ENCODE results near the gene SEC63. TPM values are rescaled to one million over a fixed set of nuclear protein-coding genes. Genes with fewer than 3 reads are reported as not detected.
"Not testable (repeated sequence)": the region's sequence is repeated elsewhere in the genome, so short reads cannot be mapped to it uniquely, and the experiment has no call there.

Gene SEC63
- 10 to 100 TPM; 65.3 to 84.3 TPM for total RNA-seq

GRCh38 chr6:107957909-107958688 lies at the start of gene SEC63:
Gene SEC63, minus strand, starts transcription at chr6:107958208. Its CDS starts 199 bp downstream, at chr6:107958009.
- intact Hi-C loops (cut with DNase I): loop anchor here (10.0 kb wide), 1 partner anchor 1137 kb away; the partner anchor contains the start of genes CEP57L1 and SESN1
- TF ChIP-seq CTCF (IDR thresholded peaks at IDR 0.05): no peak
- peak within 1 kb of the TSS; percentile 97 to 99 for H3K9ac ChIP-seq (ENCODE audit: low read depth in 2 of 2, low read length in 2 of 2)
- no peaks in the 10 kb centered on the region for H3K36me3 ChIP-seq
- no peaks in the 10 kb centered on the region for H3K27me3 ChIP-seq
- DNase-seq: peak; percentile 98
- no peaks in the 10 kb centered on the region for H3K9me3 ChIP-seq
- H3K4me1 ChIP-seq: peaks cover under 1% of the 10 kb centered on the region
- H3K27ac ChIP-seq: peak within 1 kb of the TSS; percentile 93
- H3K4me3 ChIP-seq: peak within 1 kb of the TSS; percentile 93

GRCh38 chr6:108005961-108006360 lies 48.0 kb upstream of the SEC63 start:
- Histone ChIP-seq H3K4me1 (no peaks in the 10 kb centered on the region), H3K27ac (no peak overlapping the region), H3K9me3 (no peaks in the 10 kb centered on the region), H3K4me3 (no peak overlapping the region), H3K9ac (ENCODE audit: low read depth in 2 of 2, low read length in 2 of 2) (no peak overlapping the region), H3K27me3 (no peaks in the 10 kb centered on the region), H3K36me3 (no peaks in the 10 kb centered on the region)
- no peak for TF ChIP-seq CTCF (IDR thresholded peaks at IDR 0.05)
- intact Hi-C loops (cut with DNase I): no loop called here
- DNase-seq: no peak

- no peak overlapping the region for H3K4me3 ChIP-seq
- TF ChIP-seq CTCF (IDR thresholded peaks at IDR 0.05): no peak
- no peak overlapping the region for H3K9ac ChIP-seq (ENCODE audit: low read depth in 2 of 2, low read length in 2 of 2)
- H3K36me3 ChIP-seq: no peaks in the 10 kb centered on the region
- H3K4me1 ChIP-seq: no peaks in the 10 kb centered on the region
- intact Hi-C loops (cut with DNase I): no loop called here
- no peaks in the 10 kb centered on the region for H3K9me3 ChIP-seq
- H3K27me3 ChIP-seq: no peaks in the 10 kb centered on the region
- no peak for DNase-seq
- no peak overlapping the region for H3K27ac ChIP-seq
Observed at GRCh38 chr6:108004861-108005260, 46.9 kb upstream of the SEC63 start.

GRCh38 chr6:108002365-108003221 lies 44.6 kb upstream of the SEC63 start:
- Histone ChIP-seq H3K27ac (peak overlapping the region; percentile 74), H3K27me3 (no peaks in the 10 kb centered on the region), H3K9ac (ENCODE audit: low read depth in 2 of 2, low read length in 2 of 2) (peak overlapping the region in 1 of 2 donors; percentile 71), H3K4me3 (peak overlapping the region; percentile 0), H3K4me1 (no peaks in the 10 kb centered on the region), H3K36me3 (no peaks in the 10 kb centered on the region), H3K9me3 (no peaks in the 10 kb centered on the region)
- intact Hi-C loops (cut with DNase I): no loop called here
- peak; percentile 79 for DNase-seq
- TF ChIP-seq CTCF (IDR thresholded peaks at IDR 0.05): no peak

GRCh38 chr6:108001696-108002231 lies 43.8 kb upstream of the SEC63 start:
- H3K27me3 ChIP-seq: no peaks in the 10 kb centered on the region
- DNase-seq: peak; percentile 31
- intact Hi-C loops (cut with DNase I): no loop called here
- H3K4me1 ChIP-seq: no peaks in the 10 kb centered on the region
- no peak for TF ChIP-seq CTCF (IDR thresholded peaks at IDR 0.05)
- H3K27ac ChIP-seq: peak overlapping the region; percentile 74
- no peaks in the 10 kb centered on the region for H3K36me3 ChIP-seq
- no peaks in the 10 kb centered on the region for H3K9me3 ChIP-seq
- H3K4me3 ChIP-seq: no peak overlapping the region
- H3K9ac ChIP-seq (ENCODE audit: low read depth in 2 of 2, low read length in 2 of 2): peak overlapping the region; percentile 7 to 32

- H3K36me3 ChIP-seq; H3K27ac ChIP-seq; DNase-seq; intact Hi-C loops (cut with DNase I); H3K4me1 ChIP-seq; H3K9ac ChIP-seq (ENCODE audit: low read depth in 2 of 2, low read length in 2 of 2); H3K4me3 ChIP-seq; H3K27me3 ChIP-seq; H3K9me3 ChIP-seq: not testable (repeated sequence)
Observed at GRCh38 chr6:108000259-108000658, 42.3 kb upstream of the SEC63 start.
